Measurements from ENCODE around the gene SH3PXD2A. TPM values are rescaled to one million over a fixed set of nuclear protein-coding genes. Genes with fewer than 3 reads are reported as not detected.

SH3PXD2A gene
- total and polyA plus RNA-seq, 3 experiments from 2014 or later = 0.48 to 8.0 (median 7.7) TPM

GRCh38 chr10:103712898-103713498 lies 142.4 kb downstream of the SH3PXD2A start:
- Mint-ChIP-seq H3K4me1 (peaks cover 0 to 4% (median 0%) of the 10 kb centered on the region in 3 donors), H3K27ac (peak overlapping the region in 2 of 8 donors; percentile 42 to 74), H3K9me3 (no peaks in the 10 kb centered on the region), H3K36me3 (no peaks in the 10 kb centered on the region), H3K4me3 (no peak overlapping the region), H3K27me3 (peaks cover 0 to 3% of the 10 kb centered on the region in 2 donors)
- H3K4me1 ChIP-seq (ENCODE audit: insufficient read depth, low read length) = no peaks in the 10 kb centered on the region
- H3K27ac ChIP-seq (ENCODE audit: low read depth, low read length) = no peak overlapping the region
- CTCF ChIA-PET = interaction anchor here (0.7 to 6.5 kb wide), 25 partner anchors 9 to 562 kb away, joined by 3 to 71 read pairs (median 4); partner anchors contain the start of gene SH3PXD2A
- DNase-seq = peak; percentile 59 to 80 (median 67)
- no peaks in the 10 kb centered on the region for H3K9me3 ChIP-seq (ENCODE audit: low read length)
- no peak overlapping the region for H3K4me3 ChIP-seq (ENCODE audit: low read length)
- no peaks in the 10 kb centered on the region for H3K27me3 ChIP-seq (ENCODE audit: insufficient read depth, low read length, poor library complexity, severe bottlenecking)
- POLR2A ChIA-PET = interaction anchor here (0.6 kb wide), 1 partner anchor 148 kb away, joined by 6 read pairs; no protein-coding TSS in a partner anchor
- no peaks in the 10 kb centered on the region for H3K36me3 ChIP-seq (ENCODE audit: insufficient read depth, low read length)

- DNase-seq = no peak
- H3K4me3 Mint-ChIP-seq = no peak overlapping the region
- POLR2A ChIA-PET = no interaction called here
These were observed 143.2 kb downstream of the SH3PXD2A start for GRCh38 chr10:103712146-103712545.

GRCh38 chr10:103711351-103711994 lies 143.9 kb downstream of the SH3PXD2A start:
- Histone ChIP-seq H3K27me3 (ENCODE audit: insufficient read depth, low read length, poor library complexity, severe bottlenecking) (no peaks in the 10 kb centered on the region), H3K36me3 (ENCODE audit: insufficient read depth, low read length) (no peaks in the 10 kb centered on the region), H3K9me3 (ENCODE audit: low read length) (no peaks in the 10 kb centered on the region), H3K4me1 (ENCODE audit: insufficient read depth, low read length) (no peaks in the 10 kb centered on the region), H3K4me3 (ENCODE audit: low read length) (no peak overlapping the region), H3K27ac (ENCODE audit: low read depth, low read length) (no peak overlapping the region)
- Mint-ChIP-seq H3K4me1 (peaks cover 0 to 4% (median 0%) of the 10 kb centered on the region in 3 donors), H3K9me3 (no peaks in the 10 kb centered on the region), H3K4me3 (no peak overlapping the region), H3K36me3 (no peaks in the 10 kb centered on the region), H3K27me3 (peaks cover 3% of the 10 kb centered on the region in 2 donors), H3K27ac (peak overlapping the region in 1 of 8 donors; percentile 79)
- DNase-seq = no peak
- ChIA-PET CTCF (interaction anchor here (0.8 to 6.5 kb wide), 6 partner anchors 17 to 176 kb away, joined by 3 to 71 read pairs (median 6); partner anchors contain the start of gene SH3PXD2A), POLR2A (no interaction called here)

More at GRCh38 chr10:103712146-103712545, 143.2 kb downstream of the SH3PXD2A start:
- Mint-ChIP-seq H3K4me1 (peaks cover 0 to 4% (median 0%) of the 10 kb centered on the region in 3 donors), H3K27me3 (peaks cover 2 to 3% of the 10 kb centered on the region in 2 donors), H3K9me3 (no peaks in the 10 kb centered on the region), H3K27ac (no peak overlapping the region), H3K36me3 (no peaks in the 10 kb centered on the region)
- Histone ChIP-seq H3K4me3 (ENCODE audit: low read length) (no peak overlapping the region), H3K4me1 (ENCODE audit: insufficient read depth, low read length) (no peaks in the 10 kb centered on the region), H3K9me3 (ENCODE audit: low read length) (no peaks in the 10 kb centered on the region), H3K27ac (ENCODE audit: low read depth, low read length) (no peak overlapping the region), H3K27me3 (ENCODE audit: insufficient read depth, low read length, poor library complexity, severe bottlenecking) (no peaks in the 10 kb centered on the region), H3K36me3 (ENCODE audit: insufficient read depth, low read length) (no peaks in the 10 kb centered on the region)
- CTCF ChIA-PET = interaction anchor here (0.7 to 6.5 kb wide), 19 partner anchors 9 to 562 kb away, joined by 3 to 71 read pairs (median 5); partner anchors contain the start of gene SH3PXD2A

DNA sequence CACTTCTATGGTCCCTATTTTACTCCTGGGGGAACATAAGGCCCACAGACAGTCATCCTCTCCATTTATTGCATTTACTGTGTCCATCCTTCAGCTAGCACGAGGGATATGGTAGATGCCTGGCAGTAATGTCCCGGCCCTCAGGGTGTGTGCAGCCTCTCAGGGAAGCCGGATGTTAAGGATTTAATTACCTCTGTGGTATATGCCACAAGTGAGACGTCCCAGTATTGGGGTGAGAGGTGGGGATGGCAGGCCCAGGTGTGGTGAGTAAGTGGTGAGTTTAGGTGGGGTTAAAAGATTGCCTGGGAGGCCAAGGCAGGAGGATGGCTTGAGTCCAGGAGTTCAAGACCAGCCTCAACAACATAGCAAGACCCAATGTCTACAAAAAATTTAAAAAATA lies 144.9 kb downstream of the SH3PXD2A start:
- Histone ChIP-seq H3K4me1 (ENCODE audit: insufficient read depth, low read length) (no peaks in the 10 kb centered on the region), H3K36me3 (ENCODE audit: insufficient read depth, low read length) (no peaks in the 10 kb centered on the region), H3K9me3 (ENCODE audit: low read length) (no peaks in the 10 kb centered on the region), H3K27ac (ENCODE audit: low read depth, low read length) (no peak overlapping the region), H3K4me3 (ENCODE audit: low read length) (no peak overlapping the region), H3K27me3 (ENCODE audit: insufficient read depth, low read length, poor library complexity, severe bottlenecking) (no peaks in the 10 kb centered on the region)
- DNase-seq = no peak
- no peaks in the 10 kb centered on the region for H3K9me3 Mint-ChIP-seq
- POLR2A ChIA-PET = no interaction called here
- H3K27ac Mint-ChIP-seq = no peak overlapping the region
- CTCF ChIA-PET = interaction anchor here (2.0 to 6.5 kb wide), 2 partner anchors 145 to 177 kb away, joined by 6 to 71 read pairs; partner anchors contain the start of gene SH3PXD2A
- H3K4me3 Mint-ChIP-seq = no peak overlapping the region
- no peaks in the 10 kb centered on the region for H3K36me3 Mint-ChIP-seq
- peaks cover 0 to 4% (median 0%) of the 10 kb centered on the region in 3 donors for H3K4me1 Mint-ChIP-seq
- H3K27me3 Mint-ChIP-seq = peaks cover 3% of the 10 kb centered on the region in 2 donors

GRCh38 chr10:103709341-103709920 lies 145.9 kb downstream of the SH3PXD2A start:
- no peaks in the 10 kb centered on the region for H3K36me3 ChIP-seq (ENCODE audit: insufficient read depth, low read length)
- H3K27ac ChIP-seq (ENCODE audit: low read depth, low read length) = no peak overlapping the region
- no peaks in the 10 kb centered on the region for H3K27me3 ChIP-seq (ENCODE audit: insufficient read depth, low read length, poor library complexity, severe bottlenecking)
- no peaks in the 10 kb centered on the region for H3K4me1 ChIP-seq (ENCODE audit: insufficient read depth, low read length)
- DNase-seq = no peak
- H3K27ac Mint-ChIP-seq = no peak overlapping the region
- CTCF ChIA-PET = interaction anchor here (6.5 kb wide), 1 partner anchor 147 kb away, joined by 71 read pairs; the partner anchor contains the start of gene SH3PXD2A
- H3K4me3 Mint-ChIP-seq = no peak overlapping the region
- H3K4me3 ChIP-seq (ENCODE audit: low read length) = no peak overlapping the region
- no peaks in the 10 kb centered on the region for H3K9me3 ChIP-seq (ENCODE audit: low read length)
- H3K4me1 Mint-ChIP-seq = peaks cover 0 to 4% (median 0%) of the 10 kb centered on the region in 3 donors
- POLR2A ChIA-PET = no interaction called here
- peaks cover 3% of the 10 kb centered on the region in 2 donors for H3K27me3 Mint-ChIP-seq
- H3K36me3 Mint-ChIP-seq = no peaks in the 10 kb centered on the region
- H3K9me3 Mint-ChIP-seq = no peaks in the 10 kb centered on the region

GRCh38 chr10:103708627-103709288 lies 146.6 kb downstream of the SH3PXD2A start:
- no peak overlapping the region for H3K27ac ChIP-seq (ENCODE audit: low read depth, low read length)
- Mint-ChIP-seq H3K4me3 (no peak overlapping the region), H3K36me3 (no peaks in the 10 kb centered on the region), H3K27me3 (peaks cover 3% of the 10 kb centered on the region in 2 donors), H3K9me3 (no peaks in the 10 kb centered on the region), H3K27ac (peak overlapping the region in 1 of 8 donors; percentile 47), H3K4me1 (peaks cover 0 to 4% (median 0%) of the 10 kb centered on the region in 3 donors)
- ChIA-PET CTCF (no interaction called here), POLR2A (no interaction called here)
- no peaks in the 10 kb centered on the region for H3K9me3 ChIP-seq (ENCODE audit: low read length)
- H3K4me1 ChIP-seq (ENCODE audit: insufficient read depth, low read length) = no peaks in the 10 kb centered on the region
- no peaks in the 10 kb centered on the region for H3K36me3 ChIP-seq (ENCODE audit: insufficient read depth, low read length)
- no peak overlapping the region for H3K4me3 ChIP-seq (ENCODE audit: low read length)
- H3K27me3 ChIP-seq (ENCODE audit: insufficient read depth, low read length, poor library complexity, severe bottlenecking) = no peaks in the 10 kb centered on the region
- DNase-seq = no peak

- Mint-ChIP-seq H3K9me3 (no peaks in the 10 kb centered on the region), H3K36me3 (no peaks in the 10 kb centered on the region), H3K27ac (no peak overlapping the region), H3K4me1 (peaks cover 0 to 3% (median 0%) of the 10 kb centered on the region in 3 donors), H3K4me3 (no peak overlapping the region), H3K27me3 (peaks cover 3 to 4% of the 10 kb centered on the region in 2 donors)
- Histone ChIP-seq H3K4me3 (ENCODE audit: low read length) (no peak overlapping the region), H3K4me1 (ENCODE audit: insufficient read depth, low read length) (no peaks in the 10 kb centered on the region), H3K9me3 (ENCODE audit: low read length) (no peaks in the 10 kb centered on the region), H3K27me3 (ENCODE audit: insufficient read depth, low read length, poor library complexity, severe bottlenecking) (no peaks in the 10 kb centered on the region), H3K27ac (ENCODE audit: low read depth, low read length) (no peak overlapping the region), H3K36me3 (ENCODE audit: insufficient read depth, low read length) (no peaks in the 10 kb centered on the region)
- POLR2A ChIA-PET = no interaction called here
- DNase-seq = no peak
- CTCF ChIA-PET = no interaction called here
These were observed 147.3 kb downstream of the SH3PXD2A start for GRCh38 chr10:103707956-103708626.

Measured in CD8-positive, alpha-beta memory T cell (primary cell).